ENCODE measurements around the gene APBA2.

GRCh38 chr15:29012097-29012496, 126.3 kb downstream of the APBA2 start:
- TF ChIP-seq CTCF (IDR thresholded peaks at IDR 0.05; ENCODE audit: borderline replicate concordance, extremely low read depth, low read length, poor library complexity, severe bottlenecking) = no peak
- no peak for TF ChIP-seq EZH2 (IDR thresholded peaks at IDR 0.05; ENCODE audit: borderline replicate concordance, low read depth, low read length, severe bottlenecking)

All from DND-41 (cell line).